GM12865 (cell line): Measurements from ENCODE around the gene CERS6.

Experiments used
- DNase-seq: peaks from one replicate; pipeline ENCODE4 v3.0.0; 2010; ENCODE audit warnings: low read depth
- H3K4me3 ChIP-seq: 2 replicates; pipeline ENCODE4 v1.5.1; 2011; ENCODE audit warnings: mild to moderate bottlenecking, low read depth, low read length, control low read depth
- TF ChIP-seq, protein P1 (sequence below): IDR thresholded peaks from 2 replicates; pipeline ENCODE4 v1.5.1; 2011; ENCODE audit warnings: low read length, control low read depth, low read depth, inconsistent platforms; ENCODE audit not compliant: insufficient read depth; ENCODE audit errors: missing control alignments

CERS6 gene

GRCh38 chr2:168697668-168698121 is 241.6 kb downstream of the CERS6 start:
- no peak overlapping the region for H3K4me3 ChIP-seq
- DNase-seq: no peak
- TF ChIP-seq, protein P1, sequence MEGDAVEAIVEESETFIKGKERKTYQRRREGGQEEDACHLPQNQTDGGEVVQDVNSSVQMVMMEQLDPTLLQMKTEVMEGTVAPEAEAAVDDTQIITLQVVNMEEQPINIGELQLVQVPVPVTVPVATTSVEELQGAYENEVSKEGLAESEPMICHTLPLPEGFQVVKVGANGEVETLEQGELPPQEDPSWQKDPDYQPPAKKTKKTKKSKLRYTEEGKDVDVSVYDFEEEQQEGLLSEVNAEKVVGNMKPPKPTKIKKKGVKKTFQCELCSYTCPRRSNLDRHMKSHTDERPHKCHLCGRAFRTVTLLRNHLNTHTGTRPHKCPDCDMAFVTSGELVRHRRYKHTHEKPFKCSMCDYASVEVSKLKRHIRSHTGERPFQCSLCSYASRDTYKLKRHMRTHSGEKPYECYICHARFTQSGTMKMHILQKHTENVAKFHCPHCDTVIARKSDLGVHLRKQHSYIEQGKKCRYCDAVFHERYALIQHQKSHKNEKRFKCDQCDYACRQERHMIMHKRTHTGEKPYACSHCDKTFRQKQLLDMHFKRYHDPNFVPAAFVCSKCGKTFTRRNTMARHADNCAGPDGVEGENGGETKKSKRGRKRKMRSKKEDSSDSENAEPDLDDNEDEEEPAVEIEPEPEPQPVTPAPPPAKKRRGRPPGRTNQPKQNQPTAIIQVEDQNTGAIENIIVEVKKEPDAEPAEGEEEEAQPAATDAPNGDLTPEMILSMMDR: no peak

GRCh38 chr2:168698969-168699368 is 242.9 kb downstream of the CERS6 start:
- no peak for DNase-seq
- TF ChIP-seq, protein P1: no peak
- no peak overlapping the region for H3K4me3 ChIP-seq

DNA sequence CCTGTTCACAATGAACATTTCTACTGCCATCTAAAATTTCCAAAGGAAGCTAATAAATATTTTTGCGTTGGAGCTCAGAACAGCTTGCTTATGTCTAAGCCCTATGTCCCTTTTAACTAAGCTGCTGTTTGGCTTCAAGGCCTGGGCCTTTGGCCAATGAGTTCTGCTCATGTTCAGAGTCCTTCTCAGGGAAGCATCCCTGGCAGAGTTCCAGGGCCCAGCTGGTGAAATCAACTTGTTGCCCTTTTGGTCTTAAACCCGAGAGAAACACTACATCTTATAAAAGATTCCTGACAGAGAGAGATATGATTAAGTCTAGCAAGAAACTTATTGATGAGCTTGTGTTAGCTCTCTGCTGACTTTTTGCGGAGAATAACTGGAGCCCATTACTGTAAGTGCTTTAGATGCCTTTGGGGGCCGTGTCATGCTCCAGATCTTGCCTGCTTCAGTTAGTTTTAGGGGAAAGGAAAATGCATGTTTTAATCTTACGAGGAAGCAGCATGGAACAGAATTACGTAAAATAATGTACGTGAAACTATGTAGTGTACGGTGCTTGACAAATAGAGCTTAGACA is 243.9 kb downstream of the CERS6 start:
- H3K4me3 ChIP-seq: no peak overlapping the region
- no peak for DNase-seq
- TF ChIP-seq, protein P1: no peak

- H3K4me3 ChIP-seq: no peak overlapping the region
- TF ChIP-seq, protein P1: no peak
- no peak for DNase-seq
These were observed 244.7 kb downstream of the CERS6 start for GRCh38 chr2:168700615-168701245.

DNA sequence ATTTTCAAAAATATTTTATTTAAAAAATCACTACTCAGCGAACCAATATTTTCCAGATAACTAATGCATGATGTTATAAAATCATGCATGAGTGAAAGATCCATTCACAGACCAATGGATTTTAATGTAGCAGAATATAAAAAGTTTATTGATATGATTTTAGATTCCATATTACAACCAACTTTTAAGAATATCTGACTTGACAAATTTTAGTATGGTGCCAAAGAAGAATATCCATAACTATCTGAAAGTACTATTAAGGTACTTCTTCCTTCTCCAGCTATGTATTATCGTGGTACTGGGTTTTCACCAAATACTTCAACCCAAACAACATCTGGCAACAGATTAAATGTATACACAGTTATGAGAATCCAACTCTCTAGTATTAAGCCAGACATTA is 246.5 kb downstream of the CERS6 start:
- no peak overlapping the region for H3K4me3 ChIP-seq
- DNase-seq: no peak
- TF ChIP-seq, protein P1: no peak

DNA sequence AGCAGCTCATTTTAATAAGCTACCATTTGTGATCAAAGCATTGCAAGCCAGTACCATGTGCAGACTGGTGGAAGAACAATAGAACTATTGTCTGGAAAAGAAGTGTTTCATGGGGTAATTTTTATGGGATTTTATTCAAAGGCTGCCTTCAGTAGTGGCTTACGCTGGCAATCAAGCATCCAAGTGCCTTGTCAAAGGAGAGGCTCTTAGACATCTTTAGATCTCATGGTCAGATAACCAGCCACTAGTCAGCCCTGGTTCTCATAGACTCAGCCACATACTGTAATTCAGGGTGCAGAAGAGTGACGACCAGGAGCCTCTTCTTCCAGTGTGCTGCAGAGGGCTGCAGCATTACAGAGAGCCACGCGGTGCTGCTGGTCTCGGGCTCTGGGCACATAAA is 247.9 kb downstream of the CERS6 start:
- no peak for DNase-seq
- no peak overlapping the region for H3K4me3 ChIP-seq
- TF ChIP-seq, protein P1: no peak
